K562 (cell line): ENCODE data around the gene LATS1. TPM values are rescaled to one million over a fixed set of nuclear protein-coding genes. Genes with fewer than 3 reads are reported as not detected.
A peak's percentile ranks its signal among the peaks of the same experiment; 100 is the strongest.

Experiments
- ARHGAP35 ChIP-seq: fragments of 450-650 bp; IDR thresholded peaks from 2 replicates; pipeline ENCODE4 v1.6.1; 2018; ENCODE audit not compliant: partially characterized antibody
- DMBX1 ChIP-seq: fragments of 250-450 bp; sonication (Bioruptor Pico); IDR thresholded peaks from 2 replicates; pipeline ENCODE4 v1.8.0; 2022; ENCODE audit warnings: inconsistent platforms, mild to moderate bottlenecking, moderate library complexity, borderline replicate concordance
- ELF4 ChIP-seq: fragments of 450-650 bp; formaldehyde crosslinking; IDR thresholded peaks from 2 replicates; pipeline ENCODE4 v1.4.0; 2022; ENCODE audit warnings: missing genetic modification characterization
- GTF3C2 ChIP-seq: IDR thresholded peaks from 3 replicates; pipeline ENCODE4 v1.6.1; 2011; ENCODE audit warnings: borderline replicate concordance, mild to moderate bottlenecking, moderate library complexity; ENCODE audit not compliant: insufficient read length; ENCODE audit errors: extremely low read depth
- ILK ChIP-seq: fragments of 450-650 bp; IDR thresholded peaks from 2 replicates; pipeline ENCODE4 v1.6.1; 2016; ENCODE audit warnings: missing genetic modification characterization, low read depth, mild to moderate bottlenecking, missing compliant biosample characterization, moderate library complexity, borderline replicate concordance
- KLF6 ChIP-seq: fragments of 250-450 bp; sonication (Bioruptor Pico); IDR thresholded peaks from 2 replicates; pipeline ENCODE4 v1.4.0; 2020; ENCODE audit warnings: mild to moderate bottlenecking, moderate library complexity, borderline replicate concordance
- MYC ChIP-seq, 2 experiments: fragments of 250-450 bp in 1 of 2; sonication (Bioruptor Pico) in 1 of 2; IDR thresholded peaks; 2 replicates each; pipeline versions ENCODE4 v1.5.1 to v1.6.1; 2012 to 2021; ENCODE audit warnings: low read depth in 2 of 2, borderline replicate concordance in 1 of 2, improper control_type of control experiment in 1 of 2, low read length in 1 of 2, mild to moderate bottlenecking in 1 of 2, moderate library complexity in 1 of 2
- NCOA2 ChIP-seq, 2 experiments: fragments of 450-650 bp; IDR thresholded peaks; 2 replicates each; pipeline ENCODE4 v1.6.1; 2018; ENCODE audit warnings: mild to moderate bottlenecking in 2 of 2, moderate library complexity in 1 of 2; ENCODE audit not compliant: partially characterized antibody in 2 of 2
- NFATC3 ChIP-seq: fragments of 450-650 bp; IDR thresholded peaks from 2 replicates; pipeline ENCODE4 v1.6.1; 2017; ENCODE audit warnings: mild to moderate bottlenecking
- NFE2L1 ChIP-seq: fragments of 450-650 bp; IDR thresholded peaks from 2 replicates; pipeline ENCODE4 v1.6.1; 2016; ENCODE audit warnings: missing genetic modification characterization, low read depth, mild to moderate bottlenecking, missing compliant biosample characterization, moderate library complexity, borderline replicate concordance
- PTBP1 ChIP-seq: fragments of 200-400 bp; formaldehyde crosslinking; IDR thresholded peaks from 2 replicates; pipeline ENCODE4 v1.6.1; 2017; ENCODE audit warnings: low read depth, low read length
- SMAD4 ChIP-seq: fragments of 250-450 bp; sonication (Bioruptor Pico); conservative IDR thresholded peaks from 2 replicates; pipeline ENCODE4 v1.8.0; 2021; ENCODE audit warnings: inconsistent platforms, mild to moderate bottlenecking, moderate library complexity
- SRSF3 ChIP-seq: fragments of 200-400 bp; formaldehyde crosslinking; IDR thresholded peaks from 2 replicates; pipeline ENCODE4 v1.6.1; 2016; ENCODE audit warnings: mild to moderate bottlenecking, low read length, moderate library complexity; ENCODE audit not compliant: insufficient read depth
- TCFL5 ChIP-seq: fragments of 250-450 bp; sonication (Bioruptor Pico); conservative IDR thresholded peaks from 2 replicates; pipeline ENCODE4 v1.6.1; 2021; ENCODE audit warnings: mild to moderate bottlenecking, moderate library complexity, matching md5 sums
- THRB ChIP-seq: fragments of 450-650 bp; formaldehyde crosslinking; conservative IDR thresholded peaks from 2 replicates; pipeline ENCODE4 v1.4.0; 2022; ENCODE audit warnings: mild to moderate bottlenecking, missing genetic modification characterization
- XRCC4 ChIP-seq: IDR thresholded peaks from one replicate; pipeline ENCODE4 v1.6.1; 2011; ENCODE audit not compliant: insufficient read depth, insufficient read length; ENCODE audit errors: extremely low read depth
- ZNF133 ChIP-seq: fragments of 250-450 bp; sonication (Bioruptor Pico); IDR thresholded peaks from 2 replicates; pipeline ENCODE4 v1.4.0; 2020; ENCODE audit warnings: mild to moderate bottlenecking
- ZNF140 ChIP-seq: fragments of 250-450 bp; sonication (Bioruptor Pico); IDR thresholded peaks from 2 replicates; pipeline ENCODE4 v1.8.0; 2021; ENCODE audit warnings: moderate library complexity, mild to moderate bottlenecking, inconsistent platforms
- ZNF644 ChIP-seq: fragments of 200-800 bp; sonication (Bioruptor generic); IDR thresholded peaks from 2 replicates; pipeline ENCODE4 v1.6.1; 2016; ENCODE audit warnings: low read depth, missing genetic modification characterization, missing compliant biosample characterization
- ZNF75A ChIP-seq: fragments of 450-650 bp; formaldehyde crosslinking; IDR thresholded peaks from 2 replicates; pipeline ENCODE4 v1.4.0; 2020; ENCODE audit warnings: mild to moderate bottlenecking
- ZNF77 ChIP-seq: fragments of 250-450 bp; sonication (Bioruptor Pico); IDR thresholded peaks from 2 replicates; pipeline ENCODE4 v1.5.0; 2020
- ZSCAN32 ChIP-seq: fragments of 450-650 bp; formaldehyde crosslinking; IDR thresholded peaks from 2 replicates; pipeline ENCODE4 v1.4.0; 2020; ENCODE audit warnings: mild to moderate bottlenecking, moderate library complexity
- polyA plus RNA-seq, 8 experiments: library from polyadenylated mRNA; depleted of rRNA in 4 of 8; stranded (reverse) in 5 of 8; unstranded in 3 of 8; fragments of >200 nt; fragmentation: Nextera tagmentation in 2 of 8; fragmentation: Illumina TruSeq in 1 of 8; extraction: Ambion mirVana in 2 of 8; extraction: Trizol in 1 of 8; gene quantifications; 2 replicates each; pipeline versions ENCODE4 v1.2.1 to v1.2.3, GENCODE V29; 2011 to 2014; ENCODE audit warnings: inconsistent platforms in 1 of 8, missing spikeins in 1 of 8
- total RNA-seq, 7 experiments: library from RNA; depleted of rRNA in 6 of 7; stranded (reverse); fragments of >200 nt in 6 of 7; fragmentation: Illumina TruSeq in 2 of 7; extraction: Trizol in 2 of 7; gene quantifications; 2 replicates each; pipeline versions ENCODE4 v1.2.1 to v1.2.3, GENCODE V29; 2011 to 2021; ENCODE audit warnings: low replicate concordance in 1 of 7
- TF ChIP-seq, protein P1 (sequence below): sonication (generic); formaldehyde crosslinking; IDR thresholded peaks from 2 replicates; pipeline ENCODE4 v1.9.0; 2022; ENCODE audit warnings: mild to moderate bottlenecking, missing genetic modification reagents

The LATS1 gene
- total and polyA plus RNA-seq, 9 of the 15 experiments (the other 6 are each of a cell fraction or from before 2014, with no cell fraction given): 5.0 to 36.3 (median 18.4) TPM

- TF ChIP-seq ZNF644 (tag) (peak; percentile 81; the same call in 1 of the 2 replicates), SRSF3 (no peak), NCOA2 (IDR thresholded peaks at IDR 0.05; ENCODE audit: partially characterized antibody in 2 of 2) (no peak), ILK (tag) (no peak), ARHGAP35 (no peak), NFE2L1 (tag) (no peak), ZNF133 (CRISPR knock-in tag) (no peak; the same call in 1 of the 2 replicates), KLF6 (CRISPR knock-in tag) (peak; percentile 52; the same call in 1 of the 2 replicates), TCFL5 (0 out of 2 replicates have a peak, but pooled peaks have one; percentile 35), ZNF75A (CRISPR knock-in tag) (no peak), ZNF77 (CRISPR knock-in tag) (no peak), SMAD4 (peak; percentile 90), ZSCAN32 (CRISPR knock-in tag) (no peak), GTF3C2 (no peak), DMBX1 (peak; percentile 85), ELF4 (CRISPR knock-in tag) (peak; percentile 97; the same call in 1 of the 2 replicates), MYC (IDR thresholded peaks at IDR 0.05; ENCODE audit: low read depth, low read length) (peak; percentile 60; the same call in 1 of the 2 replicates), MYC (CRISPR knock-in tag; IDR thresholded peaks at IDR 0.05; ENCODE audit: borderline replicate concordance, low read depth) (no peak), NFATC3 (no peak), PTBP1 (no peak), THRB (CRISPR knock-in tag) (peak; percentile 74), XRCC4 (no peak), ZNF140 (CRISPR knock-in tag) (no peak)
- TF ChIP-seq, protein P1, sequence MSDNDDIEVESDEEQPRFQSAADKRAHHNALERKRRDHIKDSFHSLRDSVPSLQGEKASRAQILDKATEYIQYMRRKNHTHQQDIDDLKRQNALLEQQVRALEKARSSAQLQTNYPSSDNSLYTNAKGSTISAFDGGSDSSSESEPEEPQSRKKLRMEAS: peak; percentile 64; the same call in 1 of the 2 replicates
Measured at GRCh38 chr6:149728499-149729234, 10.8 kb upstream of the LATS1 start (continued).
